GM20431 (cell line): Measurements from ENCODE around the gene CNPPD1.

Experiments used
- in situ Hi-C: fragments of 300-500 bp; cut with MseI, MboI; formaldehyde crosslinking; loops from one replicate; pipeline ENCODE4 v1.15.0; 2020; ENCODE audit warnings: low sequenced_read_pairs; ENCODE audit not compliant: unreplicated experiment

CNPPD1 gene

GRCh38 chr2:219182331-219183150, 5.8 kb upstream of the CNPPD1 start:
- in situ Hi-C loops: no loop called here

DNA sequence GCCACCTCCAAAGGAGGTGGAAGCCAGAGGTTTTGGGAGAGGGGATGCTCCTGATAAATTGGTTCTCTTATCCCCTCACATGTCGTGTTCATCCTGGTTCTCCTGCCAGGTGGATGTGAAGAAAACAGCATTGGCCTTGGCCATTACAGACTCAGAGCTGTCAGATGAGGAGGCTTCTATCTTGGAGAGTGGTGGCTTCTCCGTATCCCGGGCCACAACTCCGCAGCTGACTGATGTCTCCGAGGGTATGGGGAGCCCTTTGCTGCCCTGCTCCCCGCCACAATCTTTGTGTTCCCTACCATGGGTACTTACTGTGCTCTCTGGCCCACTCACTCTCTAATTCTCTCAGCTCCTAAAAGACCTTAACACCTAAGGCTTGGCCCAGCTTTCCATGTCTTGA, 4.8 kb upstream of the CNPPD1 start:
- in situ Hi-C loops: no loop called here

DNA sequence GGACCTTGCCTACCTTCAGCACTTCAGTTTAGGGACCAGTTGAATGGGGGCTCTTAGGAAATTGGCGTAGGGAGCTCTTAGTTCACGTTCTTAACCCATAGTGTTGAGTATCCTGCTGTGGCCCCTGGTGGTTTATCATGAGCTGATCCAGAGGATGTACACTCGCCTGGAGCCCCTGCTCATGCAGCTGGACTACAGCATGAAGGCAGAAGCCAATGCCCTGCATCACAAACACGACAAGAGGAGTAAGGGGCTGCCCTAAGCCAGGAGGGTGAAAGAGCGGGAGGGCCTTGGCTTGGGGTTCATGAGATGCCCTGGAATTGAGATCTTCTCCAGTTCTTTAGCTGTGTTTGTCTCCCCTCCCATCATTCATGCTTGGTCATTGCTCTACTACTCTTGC, 4.2 kb upstream of the CNPPD1 start:
- in situ Hi-C loops: no loop called here

DNA sequence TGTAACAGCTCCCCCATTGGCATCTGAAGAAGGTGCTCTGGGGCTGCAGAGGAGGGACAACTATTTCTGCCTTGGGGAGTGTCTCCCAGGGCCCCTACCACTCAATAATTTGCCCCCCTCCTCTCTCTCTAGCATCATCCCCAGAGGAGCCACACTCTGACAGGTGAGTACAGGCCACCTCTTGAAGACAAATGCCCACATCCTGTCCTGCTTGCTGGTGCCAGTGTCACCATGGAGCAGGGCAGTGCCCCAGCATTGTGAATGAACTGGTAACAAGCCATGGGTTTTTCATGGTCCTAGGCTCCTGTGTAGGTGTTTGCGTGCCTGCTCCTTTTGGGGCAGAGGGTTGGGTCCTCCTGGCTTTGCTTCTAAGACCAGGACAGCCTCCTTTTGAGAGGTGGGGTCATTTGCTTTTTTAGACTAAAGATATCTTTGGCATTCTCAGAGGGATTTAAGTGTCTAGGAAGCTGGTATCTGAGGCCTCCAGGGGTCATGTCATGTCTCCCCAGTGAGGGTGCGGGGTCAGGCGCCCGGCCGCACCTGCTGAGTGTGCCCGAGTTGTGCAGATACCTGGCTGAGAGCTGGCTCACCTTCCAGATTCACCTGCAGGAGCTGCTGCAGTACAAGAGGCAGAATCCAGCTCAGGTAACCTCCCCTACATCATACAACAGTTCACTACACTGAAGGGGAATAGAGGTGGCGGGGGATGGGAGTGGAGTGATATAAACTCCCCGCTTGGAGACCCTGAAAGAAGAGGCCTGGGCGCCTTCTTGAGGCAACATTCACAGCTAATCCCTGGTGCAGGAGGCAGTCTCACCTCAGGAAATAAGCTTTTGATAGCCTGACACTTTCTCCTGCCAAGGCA, 3.1 kb upstream of the CNPPD1 start:
- in situ Hi-C loops: no loop called here

GRCh38 chr2:219178377-219179175, 1.9 kb upstream of the CNPPD1 start:
- in situ Hi-C loops: no loop called here

DNA sequence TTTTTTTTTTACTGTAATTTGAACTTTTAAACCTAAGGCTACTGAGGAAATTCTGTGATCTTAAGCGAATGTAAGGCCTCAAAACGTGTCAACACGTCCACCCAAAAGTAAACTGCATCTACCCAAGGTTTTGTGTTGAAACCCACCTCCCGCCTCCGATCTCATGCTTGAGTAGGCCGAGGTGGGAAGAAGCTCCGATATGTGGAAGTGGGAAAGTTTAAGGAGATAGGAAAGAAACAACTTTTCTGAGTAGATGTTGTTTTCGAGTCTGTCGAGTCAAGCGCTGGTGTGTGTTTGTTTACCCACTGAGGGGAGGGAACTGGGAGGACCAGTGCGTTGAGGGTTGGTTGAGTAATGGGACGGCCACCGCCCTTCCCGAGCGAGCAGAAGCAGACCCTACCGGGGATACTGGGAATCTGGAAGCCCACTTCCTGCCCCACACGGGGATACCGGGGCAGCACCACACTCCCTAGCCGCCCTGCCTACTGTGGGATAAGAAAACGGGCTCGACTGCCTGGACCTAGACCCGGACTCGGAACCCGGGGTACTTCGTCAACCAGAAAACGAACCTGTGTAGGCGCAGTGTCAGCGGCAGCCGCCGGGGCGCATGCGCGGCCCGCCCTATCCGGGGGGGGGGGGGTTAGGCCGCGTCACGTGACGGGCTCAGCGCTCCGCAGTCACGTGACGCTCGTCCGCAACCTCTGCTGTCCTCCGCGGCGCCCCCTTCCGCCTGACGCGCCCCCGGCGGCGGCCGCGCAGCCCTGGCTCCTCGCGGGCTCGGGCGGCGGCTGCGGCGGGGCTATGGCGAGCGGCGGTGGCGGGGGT, 1.0 kb upstream of the CNPPD1 start, which contains the start of gene RETREG2:
TSS of gene RETREG2 (plus strand) at position 724 of the 825 bp plus-strand sequence. CDS start at position 802, 78 bp downstream.
- in situ Hi-C loops: no loop called here

DNA sequence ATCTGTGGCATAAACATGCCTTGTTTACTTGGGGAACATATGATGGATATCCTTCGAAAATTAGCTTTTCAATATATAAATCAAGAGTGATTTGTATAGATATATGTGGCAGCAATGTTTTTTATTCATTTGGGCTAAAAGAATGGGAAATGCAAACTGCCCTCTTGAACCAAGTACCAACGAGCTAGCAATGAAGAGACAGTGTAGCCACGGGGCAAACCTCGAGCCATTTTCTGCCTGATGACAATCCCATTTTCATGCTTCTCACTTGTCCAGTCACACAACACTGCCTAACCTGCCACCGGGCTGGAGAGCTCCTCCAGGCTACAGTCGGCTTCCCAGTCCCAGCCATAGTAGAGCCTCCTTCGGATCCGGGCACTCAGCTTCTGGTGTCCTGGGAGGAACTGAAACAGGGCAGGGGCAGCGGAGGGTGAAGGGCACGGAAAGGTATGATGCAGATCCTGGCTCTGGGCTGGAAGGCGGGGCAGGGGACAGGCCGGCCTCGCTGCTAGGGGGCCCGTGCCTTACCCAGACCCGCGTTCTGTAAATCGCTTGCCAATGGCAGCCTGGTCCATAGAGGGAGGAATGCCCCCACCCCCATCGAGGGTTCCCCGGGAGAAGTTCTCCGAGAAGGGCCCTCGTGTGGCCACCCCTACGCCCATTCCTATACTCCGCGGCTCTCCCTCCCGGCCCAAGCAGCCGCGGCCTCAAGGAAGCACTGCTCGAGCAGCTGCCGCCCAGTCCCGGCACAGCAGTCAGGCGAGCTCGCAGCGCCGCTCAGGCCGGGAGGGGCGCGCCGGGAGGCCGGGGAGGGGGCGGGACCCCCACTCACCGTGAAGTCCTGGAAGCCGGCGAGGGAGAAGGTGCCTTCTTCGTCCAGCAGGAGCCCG, 552 bp downstream of the CNPPD1 start:
- in situ Hi-C loops: no loop called here

DNA sequence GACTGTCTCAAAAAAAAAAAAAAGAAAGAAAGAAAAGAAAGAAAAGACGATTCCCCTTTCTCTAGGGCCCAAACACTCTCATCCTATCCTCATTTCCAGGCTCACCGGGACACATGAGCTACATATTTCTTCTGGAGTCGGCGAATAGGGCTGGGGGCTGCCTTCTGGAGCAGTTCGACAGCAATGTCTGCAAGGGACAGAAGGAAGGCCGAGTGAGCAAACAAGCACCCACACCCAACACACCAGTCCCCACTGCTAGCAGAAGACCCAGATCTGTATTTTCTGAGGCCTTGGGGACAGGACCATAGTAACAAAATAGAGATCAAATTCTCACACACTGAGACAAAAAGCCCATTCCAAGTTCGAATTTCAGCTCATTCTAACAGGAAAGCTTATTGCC, 1.2 kb downstream of the CNPPD1 start:
- in situ Hi-C loops: no loop called here

DNA sequence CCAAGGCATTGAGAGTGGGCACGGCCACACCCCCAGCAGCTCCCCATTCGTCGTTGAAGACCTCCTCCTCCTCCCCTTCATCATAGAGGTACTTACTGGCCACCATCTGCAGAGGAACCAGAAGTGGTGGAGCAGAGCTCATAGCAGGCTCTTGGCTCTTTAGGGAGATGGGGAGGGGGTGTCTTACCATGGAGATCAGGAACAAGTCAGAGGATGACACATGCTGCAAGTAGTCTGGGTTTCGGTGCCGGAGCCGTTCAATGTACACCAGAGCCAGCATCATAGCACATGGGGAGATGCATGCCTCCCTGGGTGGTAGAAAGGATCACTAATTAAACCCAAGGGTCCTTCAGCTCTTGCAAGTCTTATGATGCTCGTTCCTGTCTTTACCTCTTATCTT, 1.9 kb downstream of the CNPPD1 start:
- in situ Hi-C loops: no loop called here

DNA sequence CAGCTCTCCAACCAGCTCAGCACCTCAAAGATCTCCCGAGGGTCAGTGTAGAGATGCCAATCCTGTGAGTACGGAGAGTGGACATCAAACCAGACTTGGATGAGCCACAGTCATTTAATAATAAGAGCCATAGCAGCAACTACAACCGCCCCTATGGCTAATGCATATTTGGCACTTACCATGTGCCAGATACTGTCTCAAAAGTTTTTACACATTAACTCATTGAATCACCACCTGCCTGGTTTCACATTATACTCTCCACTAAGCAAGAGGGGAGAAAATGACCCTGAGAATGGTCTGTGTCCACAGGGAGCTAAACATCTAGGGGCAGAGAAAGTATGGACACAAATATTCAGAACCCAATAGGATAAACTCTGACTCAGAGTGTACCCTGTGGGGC, 2.6 kb downstream of the CNPPD1 start:
- in situ Hi-C loops: no loop called here

- in situ Hi-C loops: no loop called here
Observed at GRCh38 chr2:219173176-219173575, 3.5 kb downstream of the CNPPD1 start.

- in situ Hi-C loops: no loop called here
Observed at GRCh38 chr2:219172231-219173154, 4.2 kb downstream of the CNPPD1 start.

GRCh38 chr2:219171231-219171651, 5.5 kb downstream of the CNPPD1 start:
- in situ Hi-C loops: no loop called here

DNA sequence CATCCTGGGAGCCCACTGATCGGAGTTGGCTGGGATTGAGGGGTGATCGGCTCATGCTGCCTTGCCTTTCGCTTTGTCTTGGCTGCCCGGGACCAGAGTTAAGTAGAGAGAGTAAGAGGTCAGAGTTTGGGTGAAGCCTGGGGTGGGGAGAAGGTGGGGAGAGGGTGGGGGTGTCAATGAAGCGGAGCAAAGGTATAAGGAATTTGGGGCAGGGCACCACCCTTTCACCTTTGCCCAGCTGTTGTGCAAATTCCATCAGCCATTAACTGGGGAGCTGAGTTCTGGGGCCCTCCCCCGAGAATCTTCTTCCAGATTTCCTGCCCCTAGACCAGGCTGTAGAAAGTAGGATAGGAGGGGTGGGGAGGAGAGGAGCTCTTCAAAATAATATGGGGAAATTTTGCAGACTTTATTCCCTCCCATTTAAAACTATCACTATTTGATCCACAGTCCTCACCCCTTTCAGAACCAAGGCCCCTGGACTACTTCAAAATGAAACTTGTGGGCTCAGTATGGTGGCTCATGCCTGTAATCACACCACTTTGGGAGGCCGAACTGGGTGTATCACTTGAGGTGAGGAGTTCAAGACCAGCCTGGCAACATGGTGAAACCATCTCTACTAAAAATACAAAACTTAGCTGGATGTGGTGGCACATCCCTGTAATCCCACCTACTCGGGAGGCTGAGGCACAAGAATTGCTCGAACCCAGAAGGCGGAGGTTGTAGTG, 6.6 kb downstream of the CNPPD1 start, which contains the start of gene SLC23A3:
TSS of gene SLC23A3 (minus strand) at position 100 of the 725 bp plus-strand sequence. CDS start at position 55, 45 bp downstream.
- in situ Hi-C loops: no loop called here

DNA sequence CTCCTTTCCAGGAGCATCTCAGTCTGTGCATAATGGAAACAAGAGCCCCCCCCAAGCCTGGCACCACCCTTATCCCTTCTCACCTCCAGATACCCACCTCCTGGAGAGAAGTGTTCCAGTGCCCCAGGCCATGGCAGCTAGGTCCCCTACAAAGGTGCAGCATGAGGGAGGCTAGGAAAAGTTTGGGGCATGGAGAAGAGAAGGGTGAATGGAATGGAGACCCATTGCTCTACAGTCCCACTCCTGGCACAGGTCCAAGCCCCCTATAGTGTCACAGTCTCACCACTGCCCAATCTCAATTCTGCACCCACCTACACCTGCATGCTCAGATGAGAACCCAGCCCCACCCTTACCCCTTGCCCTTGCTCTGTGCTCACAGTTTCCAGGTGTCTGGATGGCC, 7.8 kb downstream of the CNPPD1 start:
- in situ Hi-C loops: no loop called here

DNA sequence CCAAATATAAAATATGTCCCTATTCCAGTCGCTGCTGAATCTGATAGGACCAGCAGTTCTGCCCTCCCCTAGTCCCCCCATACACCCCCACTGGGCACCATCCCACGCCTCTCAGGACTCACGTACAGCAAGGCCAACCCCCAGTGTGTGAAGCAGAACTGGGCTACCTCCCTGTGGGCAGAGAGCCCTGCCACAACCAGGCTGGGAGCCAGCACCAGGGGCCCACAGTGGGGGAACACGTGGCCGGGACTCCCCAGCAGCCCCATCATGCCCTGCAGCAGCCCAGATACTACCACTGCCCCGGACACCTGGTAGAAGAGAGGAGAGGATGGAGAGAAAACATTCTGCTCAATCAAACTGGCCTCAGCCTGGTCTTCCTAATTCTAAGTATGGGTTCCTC, 8.2 kb downstream of the CNPPD1 start:
- in situ Hi-C loops: no loop called here

DNA sequence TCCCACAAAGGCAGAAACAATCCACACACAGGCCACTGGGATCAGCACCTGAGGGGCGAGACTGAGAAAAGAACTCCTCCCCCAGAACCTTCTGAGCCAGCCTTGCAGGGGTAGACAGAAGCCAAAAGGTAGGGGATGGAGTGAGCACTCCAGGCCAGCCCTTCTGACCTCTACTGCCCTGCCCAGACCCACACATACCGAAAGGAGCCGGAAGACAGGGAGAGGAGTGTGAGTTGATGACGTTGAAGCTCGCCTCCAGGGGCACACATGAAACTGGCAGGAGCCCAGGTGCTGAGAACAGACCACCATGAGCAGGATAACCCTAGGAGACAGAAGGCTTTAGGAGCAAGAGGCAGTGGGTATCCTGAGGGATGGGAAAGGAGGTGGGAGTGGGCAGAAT, 8.7 kb downstream of the CNPPD1 start:
- in situ Hi-C loops: no loop called here
